Measurements from ENCODE around the gene CLIC3. TPM values are rescaled to one million over a fixed set of nuclear protein-coding genes. Genes with fewer than 3 reads are reported as not detected.

Gene CLIC3
- total and polyA plus RNA-seq, 2 donors (not counting 1 experiment from before 2014, with no cell fraction given) = 1.1 to 1.9 TPM

DNA sequence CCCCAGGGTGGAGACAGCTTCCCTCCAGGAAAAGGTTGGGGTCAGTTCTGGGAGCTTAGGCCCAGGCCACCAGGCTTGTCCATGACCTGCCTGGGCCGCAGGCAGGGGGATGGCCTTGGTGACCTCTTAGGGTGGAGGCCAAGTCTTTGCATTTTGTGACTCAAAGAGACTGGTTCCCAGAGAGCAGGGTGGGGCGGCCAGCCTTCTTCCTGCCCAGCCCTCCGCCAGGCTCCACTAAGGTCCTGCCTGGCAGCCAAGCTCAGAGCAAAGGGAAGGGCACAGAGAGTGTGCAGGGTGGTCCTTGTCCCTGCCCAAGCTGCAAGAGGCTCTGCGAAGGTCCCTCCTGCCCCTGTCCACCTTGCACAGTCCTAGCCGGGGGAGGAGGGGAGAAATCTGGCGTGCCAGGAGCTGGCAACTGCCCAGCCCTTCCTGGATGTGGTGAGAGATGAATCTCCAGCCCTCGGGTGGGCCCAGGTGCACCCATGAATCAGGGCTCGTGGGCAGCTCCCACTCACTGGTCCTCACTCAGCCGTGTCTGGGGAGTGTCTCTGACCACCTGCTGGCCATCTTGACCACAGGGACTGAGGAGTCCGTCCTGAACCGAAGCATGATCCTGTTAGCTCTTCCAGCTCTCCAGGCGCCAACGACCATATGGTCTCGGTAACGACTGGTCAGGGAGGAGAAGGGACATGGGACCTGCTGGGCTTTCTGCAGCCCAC, 21.4 kb downstream of the CLIC3 start:
- DNase-seq (no peak), ATAC-seq (ENCODE audit: low read depth) (no peak)
- Mint-ChIP-seq H3K4me3 (no peak overlapping the region), H3K27ac (no peak overlapping the region), H3K9me3 (ENCODE audit: insufficient read depth) (no peaks in the 10 kb centered on the region), H3K4me1 (peaks cover 5% of the 10 kb centered on the region), H3K27me3 (peaks cover 6% of the 10 kb centered on the region)
- H3K4me3 ChIP-seq (ENCODE audit: control extremely low read depth in 1 of 5, extremely low read depth in 1 of 5, insufficient read depth in 1 of 5, low read depth in 2 of 5, low read length in 4 of 5) = no peak overlapping the region
- H2AFZ ChIP-seq (ENCODE audit: insufficient read depth, low read depth, low read length, poor library complexity, severe bottlenecking) = no peak overlapping the region
- no peak overlapping the region for H3K9ac ChIP-seq (ENCODE audit: low read length)
- POLR2A ChIA-PET = interaction anchor here (0.9 kb wide), 1 partner anchor 25 kb away, joined by 3 read pairs; no protein-coding TSS in a partner anchor
- peaks cover 0 to 36% (median 6%) of the 10 kb centered on the region in 4 experiments for H3K27me3 ChIP-seq (replicated peaks in 1 of 4; ENCODE audit: control extremely low read depth in 1 of 4, control insufficient read depth in 3 of 4, insufficient read depth in 4 of 4, low read length in 3 of 4)
- CTCF ChIA-PET = interaction anchor here (1.0 kb wide), 1 partner anchor 54 kb away, joined by 3 read pairs; no protein-coding TSS in a partner anchor
- intact Hi-C loops (cut with micrococcal nuclease) = no loop called here
- 58% methylated on average over 15 of the region's 15 CpGs for WGBS (ENCODE audit: insufficient coverage)
- no peak overlapping the region for H3K27ac ChIP-seq (ENCODE audit: low read length in 2 of 2)
- peaks cover 0 to 13% (median 0%) of the 10 kb centered on the region in 3 donors for H3K9me3 ChIP-seq (ENCODE audit: control extremely low read depth in 1 of 3, control insufficient read depth in 2 of 3, insufficient read depth in 1 of 3, low read length in 2 of 3)
- no peak for TF ChIP-seq EZH2 (IDR thresholded peaks at IDR 0.05; ENCODE audit: borderline replicate concordance, insufficient read depth, low read depth, low read length, poor library complexity, severe bottlenecking)
- TF ChIP-seq, protein P1, sequence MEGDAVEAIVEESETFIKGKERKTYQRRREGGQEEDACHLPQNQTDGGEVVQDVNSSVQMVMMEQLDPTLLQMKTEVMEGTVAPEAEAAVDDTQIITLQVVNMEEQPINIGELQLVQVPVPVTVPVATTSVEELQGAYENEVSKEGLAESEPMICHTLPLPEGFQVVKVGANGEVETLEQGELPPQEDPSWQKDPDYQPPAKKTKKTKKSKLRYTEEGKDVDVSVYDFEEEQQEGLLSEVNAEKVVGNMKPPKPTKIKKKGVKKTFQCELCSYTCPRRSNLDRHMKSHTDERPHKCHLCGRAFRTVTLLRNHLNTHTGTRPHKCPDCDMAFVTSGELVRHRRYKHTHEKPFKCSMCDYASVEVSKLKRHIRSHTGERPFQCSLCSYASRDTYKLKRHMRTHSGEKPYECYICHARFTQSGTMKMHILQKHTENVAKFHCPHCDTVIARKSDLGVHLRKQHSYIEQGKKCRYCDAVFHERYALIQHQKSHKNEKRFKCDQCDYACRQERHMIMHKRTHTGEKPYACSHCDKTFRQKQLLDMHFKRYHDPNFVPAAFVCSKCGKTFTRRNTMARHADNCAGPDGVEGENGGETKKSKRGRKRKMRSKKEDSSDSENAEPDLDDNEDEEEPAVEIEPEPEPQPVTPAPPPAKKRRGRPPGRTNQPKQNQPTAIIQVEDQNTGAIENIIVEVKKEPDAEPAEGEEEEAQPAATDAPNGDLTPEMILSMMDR (IDR thresholded peaks at IDR 0.05) = no peak
- H3K36me3 ChIP-seq (replicated peaks in 1 of 2; ENCODE audit: control extremely low read depth in 1 of 2, control insufficient read depth in 1 of 2, extremely low read depth in 1 of 2, insufficient read depth in 2 of 2, low read length in 1 of 2) = no peaks in the 10 kb centered on the region
- H4K20me1 ChIP-seq (ENCODE audit: control insufficient read depth, insufficient read depth, low read length, poor library complexity, severe bottlenecking) = no peaks in the 10 kb centered on the region
- H3K79me2 ChIP-seq (ENCODE audit: control insufficient read depth, insufficient read depth, low read length) = no peaks in the 10 kb centered on the region
- no peak overlapping the region for H3K4me2 ChIP-seq (replicated peaks; ENCODE audit: low read depth, low read length, poor library complexity, severe bottlenecking)
- peaks cover 3 to 5% of the 10 kb centered on the region in 2 donors for H3K4me1 ChIP-seq (ENCODE audit: control insufficient read depth in 2 of 2, insufficient read depth in 2 of 2, low read length in 2 of 2)

Data from B cell (primary cell).